ENCODE results near the gene RALGDS.
"Not testable (repeated sequence)": the region's sequence is repeated elsewhere in the genome, so short reads cannot be mapped to it uniquely, and the experiment has no call there.

DNA sequence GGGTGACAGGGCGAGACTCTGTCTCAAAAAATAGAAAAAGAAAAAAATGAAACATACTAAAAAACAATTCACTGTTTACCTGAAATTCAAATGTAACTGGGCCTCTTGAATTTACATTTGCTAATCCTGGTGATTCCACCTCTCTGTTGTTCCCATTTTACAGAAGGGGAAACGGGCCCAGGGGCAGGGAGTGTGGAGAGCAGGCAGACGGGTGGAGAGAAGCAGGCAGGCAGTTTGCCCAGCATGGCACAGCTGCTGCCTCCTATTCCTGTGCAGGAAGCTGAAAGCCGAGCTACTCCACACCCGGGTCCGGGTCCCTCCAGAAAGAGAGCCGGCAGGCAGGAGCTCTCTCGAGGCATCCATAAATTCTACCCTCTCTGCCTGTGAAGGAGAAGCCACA, 58.5 kb downstream of the RALGDS start:
- TF ChIP-seq, protein P1, sequence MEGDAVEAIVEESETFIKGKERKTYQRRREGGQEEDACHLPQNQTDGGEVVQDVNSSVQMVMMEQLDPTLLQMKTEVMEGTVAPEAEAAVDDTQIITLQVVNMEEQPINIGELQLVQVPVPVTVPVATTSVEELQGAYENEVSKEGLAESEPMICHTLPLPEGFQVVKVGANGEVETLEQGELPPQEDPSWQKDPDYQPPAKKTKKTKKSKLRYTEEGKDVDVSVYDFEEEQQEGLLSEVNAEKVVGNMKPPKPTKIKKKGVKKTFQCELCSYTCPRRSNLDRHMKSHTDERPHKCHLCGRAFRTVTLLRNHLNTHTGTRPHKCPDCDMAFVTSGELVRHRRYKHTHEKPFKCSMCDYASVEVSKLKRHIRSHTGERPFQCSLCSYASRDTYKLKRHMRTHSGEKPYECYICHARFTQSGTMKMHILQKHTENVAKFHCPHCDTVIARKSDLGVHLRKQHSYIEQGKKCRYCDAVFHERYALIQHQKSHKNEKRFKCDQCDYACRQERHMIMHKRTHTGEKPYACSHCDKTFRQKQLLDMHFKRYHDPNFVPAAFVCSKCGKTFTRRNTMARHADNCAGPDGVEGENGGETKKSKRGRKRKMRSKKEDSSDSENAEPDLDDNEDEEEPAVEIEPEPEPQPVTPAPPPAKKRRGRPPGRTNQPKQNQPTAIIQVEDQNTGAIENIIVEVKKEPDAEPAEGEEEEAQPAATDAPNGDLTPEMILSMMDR (conservative IDR thresholded peaks at IDR 0.05): not testable (repeated sequence)
- not testable (repeated sequence) for TF ChIP-seq ZFX (IDR thresholded peaks at IDR 0.05)

Data from C4-2B (cell line).